ENCODE measurements around the gene RIN3.

The RIN3 gene

GRCh38 chr14:92475037-92475436, 38.5 kb upstream of the RIN3 start:
- no peak overlapping the region for H3K4me3 ChIP-seq (ENCODE audit: control insufficient read depth, low read depth, low read length)
- no peak for TF ChIP-seq CTCF (conservative IDR thresholded peaks at IDR 0.05; ENCODE audit: control insufficient read depth, insufficient read depth, low read depth, low read length)
- DNase-seq (ENCODE audit: low read depth) = no peak

GRCh38 chr14:92475451-92476187, 38.0 kb upstream of the RIN3 start:
- no peak overlapping the region for H3K4me3 ChIP-seq (ENCODE audit: control insufficient read depth, low read depth, low read length)
- peak; percentile 85 for DNase-seq (ENCODE audit: low read depth)
- TF ChIP-seq CTCF (conservative IDR thresholded peaks at IDR 0.05; ENCODE audit: control insufficient read depth, insufficient read depth, low read depth, low read length) = no peak

- no peak overlapping the region for H3K4me3 ChIP-seq (ENCODE audit: control insufficient read depth, low read depth, low read length)
- no peak for DNase-seq (ENCODE audit: low read depth)
- no peak for TF ChIP-seq CTCF (conservative IDR thresholded peaks at IDR 0.05; ENCODE audit: control insufficient read depth, insufficient read depth, low read depth, low read length)
Measured at GRCh38 chr14:92480856-92481255, 32.7 kb upstream of the RIN3 start.

- peak; percentile 64 for DNase-seq (ENCODE audit: low read depth)
- TF ChIP-seq CTCF (conservative IDR thresholded peaks at IDR 0.05; ENCODE audit: control insufficient read depth, insufficient read depth, low read depth, low read length) = peak; percentile 46
- no peak overlapping the region for H3K4me3 ChIP-seq (ENCODE audit: control insufficient read depth, low read depth, low read length)
Measured at GRCh38 chr14:92481386-92481785, 32.2 kb upstream of the RIN3 start.

GRCh38 chr14:92481811-92482555, 31.6 kb upstream of the RIN3 start:
- no peak for DNase-seq (ENCODE audit: low read depth)
- no peak for TF ChIP-seq CTCF (conservative IDR thresholded peaks at IDR 0.05; ENCODE audit: control insufficient read depth, insufficient read depth, low read depth, low read length)
- no peak overlapping the region for H3K4me3 ChIP-seq (ENCODE audit: control insufficient read depth, low read depth, low read length)

- DNase-seq (ENCODE audit: low read depth) = no peak
- no peak for TF ChIP-seq CTCF (conservative IDR thresholded peaks at IDR 0.05; ENCODE audit: control insufficient read depth, insufficient read depth, low read depth, low read length)
- no peak overlapping the region for H3K4me3 ChIP-seq (ENCODE audit: control insufficient read depth, low read depth, low read length)
Measured at GRCh38 chr14:92482621-92483319, 30.8 kb upstream of the RIN3 start.

Measured in fibroblast of mammary gland (primary cell).